Ishikawa (cell line): ENCODE measurements around the gene CDH23.

Source experiments
- CEBPB ChIP-seq: IDR thresholded peaks from 2 replicates; pipeline ENCODE4 v1.6.1; 2012
- CREB1 ChIP-seq: IDR thresholded peaks from 2 replicates; pipeline ENCODE4 v1.6.1; 2012; ENCODE audit warnings: low read depth
- EGR1 ChIP-seq: IDR thresholded peaks from 2 replicates; pipeline ENCODE4 v1.6.1; 2012
- EP300 ChIP-seq: IDR thresholded peaks from 2 replicates; pipeline ENCODE4 v1.6.1; 2012; ENCODE audit warnings: borderline replicate concordance
- FOXM1 ChIP-seq: IDR thresholded peaks from 2 replicates; pipeline ENCODE4 v1.6.1; 2012; ENCODE audit warnings: low read depth, borderline replicate concordance
- NFIC ChIP-seq: IDR thresholded peaks from 2 replicates; pipeline ENCODE4 v1.6.1; 2012
- RAD21 ChIP-seq: IDR thresholded peaks from 2 replicates; pipeline ENCODE4 v1.6.1; 2012; ENCODE audit warnings: low read depth
- TAF1 ChIP-seq: IDR thresholded peaks from 2 replicates; pipeline ENCODE4 v1.6.1; 2012; ENCODE audit warnings: low read depth, mild to moderate bottlenecking
- TCF12 ChIP-seq: IDR thresholded peaks from 2 replicates; pipeline ENCODE4 v1.6.1; 2012; ENCODE audit warnings: low read depth
- TEAD4 ChIP-seq: IDR thresholded peaks from 2 replicates; pipeline ENCODE4 v1.6.1; 2012
- YY1 ChIP-seq: IDR thresholded peaks from 2 replicates; pipeline ENCODE4 v1.6.1; 2012; ENCODE audit warnings: low read depth
- ZBTB7A ChIP-seq: IDR thresholded peaks from 2 replicates; pipeline ENCODE4 v1.6.1; 2012; ENCODE audit warnings: low read depth
- TF ChIP-seq, protein P1 (sequence below): IDR thresholded peaks from 2 replicates; pipeline ENCODE4 v1.6.1; 2012
- TF ChIP-seq, protein P2 (sequence below): IDR thresholded peaks from 2 replicates; pipeline ENCODE4 v1.6.1; 2012; ENCODE audit warnings: low read depth, mild to moderate bottlenecking
- TF ChIP-seq, protein P3 (sequence below): IDR thresholded peaks from 2 replicates; pipeline ENCODE4 v1.6.1; 2012

CDH23 gene

DNA sequence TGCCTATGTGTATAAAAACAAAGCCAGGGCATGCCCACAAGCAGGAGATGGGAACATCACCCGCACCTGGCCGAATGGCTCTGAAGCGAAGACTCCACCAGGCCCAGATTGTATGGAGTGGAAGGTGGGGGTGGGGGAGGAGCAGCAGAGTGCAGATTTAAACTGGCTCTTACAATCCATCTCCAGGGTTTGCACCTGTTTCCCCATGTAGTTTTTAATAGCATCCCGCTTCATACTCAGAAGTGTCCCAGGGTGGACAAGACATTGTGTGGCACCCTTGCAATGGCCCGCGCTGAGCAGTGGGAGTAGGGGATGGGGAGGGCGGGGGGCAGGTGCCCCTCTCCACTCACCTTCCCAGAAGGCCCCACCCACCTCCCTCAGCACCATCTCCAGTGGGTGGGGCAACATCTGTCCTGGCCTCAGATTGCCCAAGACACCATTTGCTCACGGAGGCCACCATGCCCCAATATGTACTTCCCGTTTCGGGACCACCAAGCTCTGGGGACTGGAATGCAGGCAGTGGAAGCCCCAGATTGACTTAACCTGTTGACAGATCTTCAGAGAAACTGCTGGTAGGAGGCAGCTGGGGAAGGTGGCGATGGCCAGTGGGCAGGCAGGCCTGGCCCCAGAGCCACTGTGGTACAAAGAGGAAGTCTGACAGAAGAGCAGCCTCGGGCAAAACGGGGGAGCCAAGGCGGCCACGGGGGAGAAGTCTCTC is 353.6 kb downstream of the CDH23 start:
- TF ChIP-seq CREB1: no peak
- TF ChIP-seq NFIC: no peak
- no peak for TF ChIP-seq ZBTB7A
- TF ChIP-seq, protein P1, sequence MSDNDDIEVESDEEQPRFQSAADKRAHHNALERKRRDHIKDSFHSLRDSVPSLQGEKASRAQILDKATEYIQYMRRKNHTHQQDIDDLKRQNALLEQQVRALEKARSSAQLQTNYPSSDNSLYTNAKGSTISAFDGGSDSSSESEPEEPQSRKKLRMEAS: no peak
- no peak for TF ChIP-seq TAF1
- no peak for TF ChIP-seq EGR1
- TF ChIP-seq TEAD4: no peak
- TF ChIP-seq YY1: no peak
- TF ChIP-seq, protein P2, sequence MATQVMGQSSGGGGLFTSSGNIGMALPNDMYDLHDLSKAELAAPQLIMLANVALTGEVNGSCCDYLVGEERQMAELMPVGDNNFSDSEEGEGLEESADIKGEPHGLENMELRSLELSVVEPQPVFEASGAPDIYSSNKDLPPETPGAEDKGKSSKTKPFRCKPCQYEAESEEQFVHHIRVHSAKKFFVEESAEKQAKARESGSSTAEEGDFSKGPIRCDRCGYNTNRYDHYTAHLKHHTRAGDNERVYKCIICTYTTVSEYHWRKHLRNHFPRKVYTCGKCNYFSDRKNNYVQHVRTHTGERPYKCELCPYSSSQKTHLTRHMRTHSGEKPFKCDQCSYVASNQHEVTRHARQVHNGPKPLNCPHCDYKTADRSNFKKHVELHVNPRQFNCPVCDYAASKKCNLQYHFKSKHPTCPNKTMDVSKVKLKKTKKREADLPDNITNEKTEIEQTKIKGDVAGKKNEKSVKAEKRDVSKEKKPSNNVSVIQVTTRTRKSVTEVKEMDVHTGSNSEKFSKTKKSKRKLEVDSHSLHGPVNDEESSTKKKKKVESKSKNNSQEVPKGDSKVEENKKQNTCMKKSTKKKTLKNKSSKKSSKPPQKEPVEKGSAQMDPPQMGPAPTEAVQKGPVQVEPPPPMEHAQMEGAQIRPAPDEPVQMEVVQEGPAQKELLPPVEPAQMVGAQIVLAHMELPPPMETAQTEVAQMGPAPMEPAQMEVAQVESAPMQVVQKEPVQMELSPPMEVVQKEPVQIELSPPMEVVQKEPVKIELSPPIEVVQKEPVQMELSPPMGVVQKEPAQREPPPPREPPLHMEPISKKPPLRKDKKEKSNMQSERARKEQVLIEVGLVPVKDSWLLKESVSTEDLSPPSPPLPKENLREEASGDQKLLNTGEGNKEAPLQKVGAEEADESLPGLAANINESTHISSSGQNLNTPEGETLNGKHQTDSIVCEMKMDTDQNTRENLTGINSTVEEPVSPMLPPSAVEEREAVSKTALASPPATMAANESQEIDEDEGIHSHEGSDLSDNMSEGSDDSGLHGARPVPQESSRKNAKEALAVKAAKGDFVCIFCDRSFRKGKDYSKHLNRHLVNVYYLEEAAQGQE: no peak
- no peak for TF ChIP-seq FOXM1
- TF ChIP-seq, protein P3, sequence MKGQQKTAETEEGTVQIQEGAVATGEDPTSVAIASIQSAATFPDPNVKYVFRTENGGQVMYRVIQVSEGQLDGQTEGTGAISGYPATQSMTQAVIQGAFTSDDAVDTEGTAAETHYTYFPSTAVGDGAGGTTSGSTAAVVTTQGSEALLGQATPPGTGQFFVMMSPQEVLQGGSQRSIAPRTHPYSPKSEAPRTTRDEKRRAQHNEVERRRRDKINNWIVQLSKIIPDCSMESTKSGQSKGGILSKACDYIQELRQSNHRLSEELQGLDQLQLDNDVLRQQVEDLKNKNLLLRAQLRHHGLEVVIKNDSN: no peak
- no peak for TF ChIP-seq EP300
- TF ChIP-seq TCF12: no peak
- no peak for TF ChIP-seq RAD21
- no peak for TF ChIP-seq CEBPB

DNA sequence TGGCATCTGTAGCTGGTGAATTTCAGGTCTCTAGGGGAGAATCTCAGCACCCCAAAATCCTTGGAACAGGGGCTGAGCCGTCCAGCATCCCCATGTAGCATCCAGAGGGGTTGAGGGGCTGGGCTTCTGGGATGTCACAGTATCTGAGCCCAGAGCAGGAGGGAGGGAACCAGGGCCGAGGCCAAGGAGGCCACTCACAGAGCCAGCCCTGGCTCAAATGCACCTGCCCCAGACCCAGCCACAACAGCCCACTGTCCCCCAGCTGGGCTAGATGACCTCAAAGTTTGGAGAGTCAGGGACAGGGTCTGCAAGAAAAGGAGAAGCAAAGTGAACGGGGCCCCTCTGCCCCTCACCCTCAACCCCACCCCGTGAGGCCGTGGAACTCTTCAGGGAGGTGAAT is 354.3 kb downstream of the CDH23 start:
- no peak for TF ChIP-seq CEBPB
- TF ChIP-seq, protein P1: no peak

DNA sequence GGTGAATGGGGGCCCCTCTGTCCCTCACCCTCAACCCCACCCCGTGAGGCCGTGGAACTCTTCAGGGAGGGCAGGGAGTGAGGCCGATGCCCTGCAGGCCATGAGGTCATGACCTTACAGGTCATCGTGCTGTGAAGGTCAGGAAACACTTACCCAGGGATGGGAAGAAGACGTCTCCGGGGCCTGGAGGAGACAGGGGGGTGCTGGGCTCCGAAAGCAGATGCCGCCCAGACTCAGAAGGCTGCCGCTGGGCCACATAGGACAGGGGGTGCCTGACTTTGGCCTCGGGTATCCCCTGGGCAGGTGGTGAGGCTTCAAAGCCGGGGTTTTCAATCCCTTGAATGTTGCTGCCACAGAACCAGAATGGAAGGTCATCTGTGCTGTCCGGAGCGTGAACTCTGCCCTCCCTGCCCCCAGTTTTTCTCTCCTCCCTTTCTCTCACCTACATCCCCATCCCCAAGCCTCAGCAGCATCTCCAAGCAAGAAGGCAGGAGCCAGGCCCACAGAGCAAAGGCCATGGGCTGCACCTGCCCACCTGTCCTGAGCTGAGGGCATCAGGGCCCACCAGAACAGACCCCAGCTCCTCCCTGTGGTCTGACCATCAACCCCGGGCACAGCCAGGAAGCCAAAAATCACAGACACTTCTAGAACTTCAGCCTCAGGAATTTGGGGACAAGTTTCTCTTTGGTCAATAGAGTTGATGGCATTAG is 354.9 kb downstream of the CDH23 start:
- TF ChIP-seq, protein P1: no peak
- no peak for TF ChIP-seq EP300
- no peak for TF ChIP-seq EGR1
- TF ChIP-seq, protein P2: no peak
- no peak for TF ChIP-seq TEAD4
- TF ChIP-seq TAF1: no peak
- TF ChIP-seq ZBTB7A: no peak
- TF ChIP-seq RAD21: no peak

DNA sequence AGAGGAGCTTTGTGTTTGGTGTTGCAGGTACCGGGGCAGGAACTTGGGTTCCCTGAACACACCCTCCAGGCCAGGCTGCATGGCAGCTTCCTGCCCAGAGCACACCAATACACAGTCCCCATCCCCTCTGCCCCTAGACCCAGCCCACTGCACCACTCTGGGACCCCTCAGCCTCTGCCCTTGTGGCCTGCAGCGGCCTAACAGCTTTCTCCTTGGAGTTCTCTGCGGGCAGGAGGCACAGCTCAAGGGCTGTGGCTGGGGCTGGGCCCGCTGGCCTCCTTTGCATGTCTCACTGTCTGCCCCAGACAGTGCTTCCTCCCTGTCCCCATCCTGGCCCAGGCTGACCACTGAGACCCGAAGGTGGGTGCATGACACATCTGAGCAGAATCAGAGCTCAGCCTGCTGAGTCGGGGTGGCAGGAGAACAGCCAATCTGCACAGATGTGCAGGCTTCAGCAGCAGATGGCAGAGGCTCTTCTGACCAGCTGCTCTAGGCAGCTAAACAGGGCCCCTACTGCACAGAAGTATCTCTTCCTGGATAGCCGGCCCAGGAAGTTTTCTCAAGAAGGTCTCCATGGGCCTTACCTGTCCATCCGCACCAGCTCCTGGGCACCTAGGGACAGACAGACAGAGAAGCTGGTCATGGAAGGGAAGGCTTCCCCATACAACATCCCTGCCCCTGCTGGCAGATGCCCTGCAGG is 355.8 kb downstream of the CDH23 start:
- no peak for TF ChIP-seq YY1
- TF ChIP-seq EP300: no peak
- TF ChIP-seq ZBTB7A: no peak
- TF ChIP-seq FOXM1: no peak
- no peak for TF ChIP-seq EGR1
- no peak for TF ChIP-seq TCF12
- no peak for TF ChIP-seq CEBPB

DNA sequence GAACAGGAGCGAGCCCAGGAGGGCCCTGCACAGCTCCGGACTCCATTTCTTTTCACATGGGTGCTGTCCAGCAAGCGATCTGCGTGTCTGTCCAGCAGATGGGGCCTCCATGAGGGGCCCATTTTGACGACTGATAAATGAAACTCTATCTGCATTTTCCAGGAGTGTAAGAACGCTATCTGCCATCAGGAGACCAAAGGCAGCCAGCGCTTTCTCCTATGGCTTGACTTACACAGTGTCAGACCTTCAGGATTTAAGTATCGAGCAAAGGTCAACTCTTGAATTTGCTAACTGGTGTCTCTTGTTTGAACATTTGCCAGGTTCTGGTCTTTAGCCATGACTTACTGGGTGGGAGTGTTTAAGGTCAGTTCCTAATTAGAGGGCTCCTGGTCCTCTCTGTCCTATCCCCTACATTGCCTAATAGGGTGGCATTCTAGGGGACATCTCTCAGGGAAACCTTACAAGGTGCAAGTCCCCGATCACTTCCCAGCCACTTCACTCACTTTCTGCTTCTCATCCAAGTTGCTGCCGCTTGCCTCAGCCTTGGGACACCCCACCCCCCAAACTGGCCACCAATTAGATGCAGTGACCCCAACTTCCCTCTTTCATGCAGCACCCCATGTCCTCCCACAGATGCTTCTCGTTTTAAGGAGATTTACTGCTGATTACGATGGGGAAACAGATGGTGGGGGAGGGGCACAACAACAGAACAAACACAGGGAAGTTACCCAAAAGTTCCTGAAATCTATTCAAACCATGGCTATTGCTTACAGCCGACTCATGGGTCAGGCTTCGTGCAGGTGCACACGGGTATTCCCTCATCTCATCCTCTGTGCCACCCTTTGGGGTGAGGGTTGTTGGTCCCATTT is 356.6 kb downstream of the CDH23 start:
- TF ChIP-seq, protein P2: peak; percentile 58
- no peak for TF ChIP-seq FOXM1
